LNCaP clone FGC (cell line): ENCODE measurements around the gene GMPS.

Experiments
- DNase-seq: peaks from one replicate; pipeline ENCODE4 v3.0.0-alpha.2; 2011; ENCODE audit warnings: low read depth
- H3K4me3 ChIP-seq: 2 replicates; pipeline ENCODE4 v1.5.1; 2011; ENCODE audit warnings: mild to moderate bottlenecking, low read depth, low read length, control low read depth
- TF ChIP-seq, protein P1 (sequence below): IDR thresholded peaks from 2 replicates; pipeline ENCODE4 v1.5.1; 2012; ENCODE audit warnings: mild to moderate bottlenecking; ENCODE audit not compliant: control insufficient read depth, insufficient read depth; ENCODE audit errors: extremely low read depth

GMPS gene

DNA sequence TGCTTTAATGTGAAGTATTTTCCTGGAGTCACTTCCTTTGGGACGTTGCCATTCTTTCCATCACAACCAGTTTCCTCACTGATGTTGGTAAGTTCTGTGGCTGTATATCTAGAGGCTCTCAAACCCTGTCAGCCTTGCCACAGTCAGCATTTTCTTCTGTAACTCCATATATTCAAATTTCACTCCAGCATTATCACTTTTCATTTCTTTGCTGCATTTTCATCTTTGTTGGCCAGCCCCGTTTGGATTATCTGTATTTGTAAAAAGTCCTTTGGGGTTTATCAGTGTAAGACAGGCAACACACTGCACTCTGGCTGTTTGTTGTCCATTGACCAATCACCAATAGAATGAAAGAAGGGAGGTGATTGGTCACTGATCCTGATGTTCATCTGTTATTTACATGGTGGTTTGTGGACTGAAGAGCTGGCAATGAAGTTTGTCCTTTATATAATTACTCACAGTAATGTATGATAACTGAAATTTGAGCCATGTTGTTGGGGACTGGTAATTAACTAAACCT is 20.3 kb downstream of the GMPS start:
- no peak overlapping the region for H3K4me3 ChIP-seq
- TF ChIP-seq, protein P1, sequence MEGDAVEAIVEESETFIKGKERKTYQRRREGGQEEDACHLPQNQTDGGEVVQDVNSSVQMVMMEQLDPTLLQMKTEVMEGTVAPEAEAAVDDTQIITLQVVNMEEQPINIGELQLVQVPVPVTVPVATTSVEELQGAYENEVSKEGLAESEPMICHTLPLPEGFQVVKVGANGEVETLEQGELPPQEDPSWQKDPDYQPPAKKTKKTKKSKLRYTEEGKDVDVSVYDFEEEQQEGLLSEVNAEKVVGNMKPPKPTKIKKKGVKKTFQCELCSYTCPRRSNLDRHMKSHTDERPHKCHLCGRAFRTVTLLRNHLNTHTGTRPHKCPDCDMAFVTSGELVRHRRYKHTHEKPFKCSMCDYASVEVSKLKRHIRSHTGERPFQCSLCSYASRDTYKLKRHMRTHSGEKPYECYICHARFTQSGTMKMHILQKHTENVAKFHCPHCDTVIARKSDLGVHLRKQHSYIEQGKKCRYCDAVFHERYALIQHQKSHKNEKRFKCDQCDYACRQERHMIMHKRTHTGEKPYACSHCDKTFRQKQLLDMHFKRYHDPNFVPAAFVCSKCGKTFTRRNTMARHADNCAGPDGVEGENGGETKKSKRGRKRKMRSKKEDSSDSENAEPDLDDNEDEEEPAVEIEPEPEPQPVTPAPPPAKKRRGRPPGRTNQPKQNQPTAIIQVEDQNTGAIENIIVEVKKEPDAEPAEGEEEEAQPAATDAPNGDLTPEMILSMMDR = no peak
- DNase-seq = peak; percentile 69

DNA sequence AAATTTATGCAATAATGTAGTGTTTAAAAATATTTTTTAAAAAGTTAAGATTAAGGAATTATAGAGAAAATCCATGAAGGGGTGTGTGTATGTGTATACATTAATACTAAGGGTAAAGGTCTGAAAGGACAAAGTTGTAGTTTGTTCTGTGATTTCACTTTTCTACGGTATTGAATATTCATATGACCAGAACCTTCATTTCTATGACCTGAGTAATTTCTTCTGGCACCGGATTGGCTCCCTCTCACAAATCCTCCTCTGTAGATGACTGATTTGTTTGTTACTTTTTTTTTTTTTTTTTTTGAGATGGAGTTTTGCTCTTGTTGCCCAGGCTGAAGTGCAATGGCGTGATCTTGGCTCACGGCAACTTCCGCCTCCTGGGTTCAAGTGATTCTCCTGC is 20.9 kb downstream of the GMPS start:
- DNase-seq = no peak
- H3K4me3 ChIP-seq = no peak overlapping the region

DNA sequence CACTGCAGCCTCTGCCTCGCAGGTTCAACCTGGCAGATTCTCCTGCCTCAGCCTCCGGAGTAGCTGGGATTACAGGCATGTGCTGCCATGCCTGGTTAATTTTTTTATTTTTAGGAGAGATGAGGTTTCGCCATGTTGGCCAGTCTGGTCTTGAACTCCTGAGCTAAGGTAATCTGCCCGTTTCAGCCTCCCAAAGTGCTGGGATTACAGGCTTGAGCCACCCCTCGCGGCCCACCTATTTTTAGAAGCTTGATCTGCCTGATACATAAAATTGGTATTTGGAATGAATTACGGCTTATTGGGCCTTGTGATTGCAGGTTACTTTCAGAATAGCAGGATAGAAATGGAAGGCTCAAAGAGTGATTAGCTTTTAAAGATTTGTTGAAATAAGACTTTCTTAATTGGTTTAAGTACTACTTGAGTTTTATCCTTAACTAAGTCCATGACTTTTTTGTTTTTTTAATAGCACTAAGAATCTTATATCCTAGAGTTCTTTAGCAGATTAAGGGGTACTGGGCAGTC is 25.0 kb downstream of the GMPS start:
- H3K4me3 ChIP-seq = no peak overlapping the region
- no peak for DNase-seq
- TF ChIP-seq, protein P1 = no peak

More for the DNA sequence above, 20.9 kb downstream of the GMPS start:
- TF ChIP-seq, protein P1 = no peak

DNA sequence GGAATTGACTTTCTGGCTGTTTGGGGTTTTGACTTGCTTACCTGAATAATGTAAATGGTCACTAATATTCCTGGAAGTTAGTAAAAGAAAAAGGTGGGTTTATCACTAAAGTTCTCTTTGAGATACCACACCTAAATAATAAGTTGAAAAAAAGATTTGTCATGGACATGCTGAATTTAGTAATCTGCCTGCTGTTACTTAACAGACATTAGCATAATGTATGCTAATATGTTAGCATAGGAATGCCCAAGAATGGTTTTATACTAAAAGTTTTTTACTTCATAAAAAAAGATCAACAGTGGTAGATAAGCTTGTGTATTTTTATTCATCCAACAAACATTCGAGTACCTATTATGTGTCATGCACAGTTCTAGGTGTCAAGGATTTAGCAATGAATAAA is 36.5 kb downstream of the GMPS start:
- H3K4me3 ChIP-seq = no peak overlapping the region
- DNase-seq = no peak
- TF ChIP-seq, protein P1 = no peak

DNA sequence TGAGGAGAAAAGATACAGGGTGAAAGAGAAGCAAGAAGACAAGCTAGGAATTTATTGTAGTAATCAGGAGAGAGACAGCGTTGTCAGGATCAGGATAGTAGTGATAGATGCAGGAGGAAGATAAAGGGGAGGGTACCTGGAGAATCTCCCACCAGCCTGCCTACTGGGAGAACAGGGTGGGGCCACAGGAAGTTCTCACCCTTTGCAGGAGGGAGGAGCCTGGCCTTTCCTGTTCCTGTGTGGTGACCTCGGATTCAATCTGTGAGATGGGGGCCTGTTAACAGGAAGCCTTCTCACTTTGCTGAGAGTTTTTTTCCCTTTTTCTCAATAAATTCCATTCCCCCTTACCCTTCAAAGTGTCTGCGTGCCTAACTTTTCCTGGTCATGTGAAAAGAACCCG is 37.6 kb downstream of the GMPS start:
- no peak for DNase-seq
- H3K4me3 ChIP-seq = no peak overlapping the region
- TF ChIP-seq, protein P1 = no peak

DNA sequence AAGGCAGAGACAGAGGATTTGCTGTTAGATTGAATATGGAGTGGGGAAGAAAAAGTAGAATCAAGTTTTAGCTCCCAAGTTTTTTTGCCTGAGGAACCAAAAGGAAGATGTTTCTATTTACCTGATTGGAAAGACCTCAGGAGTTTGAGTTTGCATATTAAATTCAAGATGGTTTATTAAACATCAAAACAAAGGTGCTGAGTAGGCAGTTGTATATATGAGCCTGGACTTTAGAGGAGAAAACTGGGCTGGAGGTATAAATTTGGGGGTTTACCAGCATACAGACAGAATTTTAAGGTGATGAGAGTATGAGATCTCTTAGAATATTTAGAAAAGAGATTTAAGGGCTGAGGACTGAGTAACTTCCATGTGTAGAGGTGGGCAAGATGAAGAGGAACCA is 38.2 kb downstream of the GMPS start:
- TF ChIP-seq, protein P1 = no peak
- DNase-seq = no peak
- no peak overlapping the region for H3K4me3 ChIP-seq

DNA sequence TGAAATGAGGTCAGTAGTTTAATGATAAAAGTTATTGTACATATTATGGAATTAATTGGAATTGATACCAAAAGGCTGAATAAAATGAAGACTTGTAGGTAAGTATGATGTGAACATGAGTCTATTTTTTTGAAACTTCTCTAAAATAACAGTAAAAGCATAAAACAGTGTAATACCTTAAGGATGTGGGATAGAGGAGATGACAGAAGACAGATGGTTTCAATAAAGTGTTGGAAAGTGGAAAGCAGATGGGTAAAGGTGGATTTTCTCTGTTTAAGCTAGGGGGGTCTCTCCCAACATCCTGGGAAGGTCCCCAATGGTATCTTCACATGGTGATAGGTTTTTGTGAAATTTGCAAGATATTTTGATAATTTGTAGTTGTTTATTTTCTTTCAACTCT is 41.6 kb downstream of the GMPS start:
- H3K4me3 ChIP-seq = no peak overlapping the region
- DNase-seq = no peak
- TF ChIP-seq, protein P1 = no peak
